GM18505 (cell line): Measurements from ENCODE around the gene AGO1.
"Not testable (repeated sequence)": the region's sequence is repeated elsewhere in the genome, so short reads cannot be mapped to it uniquely, and the experiment has no call there.

ENCODE experiments used
- ATAC-seq: cut with Tn5 transposase; IDR thresholded peaks from one replicate; pipeline ENCODE4 v1.9.1; 2021; ENCODE audit not compliant: unreplicated experiment
- POLR2A ChIP-seq: IDR thresholded peaks from 4 replicates; pipeline ENCODE4 v1.6.1; 2011; ENCODE audit warnings: borderline replicate concordance; ENCODE audit not compliant: insufficient read depth, insufficient read length; ENCODE audit errors: extremely low read depth

The AGO1 gene

GRCh38 chr1:35883635-35884101 lies 659 bp downstream of the AGO1 start:
- peak; percentile 11 for ATAC-seq
- TF ChIP-seq POLR2A, result no peak

- no peak for TF ChIP-seq POLR2A
- ATAC-seq, result no peak
These were observed 1.9 kb downstream of the AGO1 start for GRCh38 chr1:35884934-35885333.

GRCh38 chr1:35885961-35886558 lies 3.1 kb downstream of the AGO1 start:
- no peak for TF ChIP-seq POLR2A
- ATAC-seq, result no peak

- ATAC-seq, result no peak
- TF ChIP-seq POLR2A, result no peak
These were observed 3.8 kb downstream of the AGO1 start for GRCh38 chr1:35886577-35887431.

- no peak for TF ChIP-seq POLR2A
- ATAC-seq, result no peak
These were observed 4.5 kb downstream of the AGO1 start for GRCh38 chr1:35887508-35887907.

- ATAC-seq, result no peak
These were observed 5.2 kb downstream of the AGO1 start for GRCh38 chr1:35888255-35888654.

GRCh38 chr1:35888981-35889380 lies 6.0 kb downstream of the AGO1 start:
- not testable (repeated sequence) for ATAC-seq

More at GRCh38 chr1:35888255-35888654, 5.2 kb downstream of the AGO1 start:
- TF ChIP-seq POLR2A, result no peak

GRCh38 chr1:35893051-35893879 lies 10.3 kb downstream of the AGO1 start:
- no peak for ATAC-seq
- TF ChIP-seq POLR2A, result no peak

- TF ChIP-seq POLR2A, result no peak
- ATAC-seq, result no peak
These were observed 11.2 kb downstream of the AGO1 start for GRCh38 chr1:35894183-35894582.

GRCh38 chr1:35894656-35895055 lies 11.6 kb downstream of the AGO1 start:
- no peak for ATAC-seq
- TF ChIP-seq POLR2A, result no peak

GRCh38 chr1:35899941-35900340 lies 16.9 kb downstream of the AGO1 start:
- no peak for ATAC-seq
- no peak for TF ChIP-seq POLR2A

GRCh38 chr1:35901235-35901634 lies 18.2 kb downstream of the AGO1 start:
- no peak for ATAC-seq
- no peak for TF ChIP-seq POLR2A

GRCh38 chr1:35902671-35903070 lies 19.7 kb downstream of the AGO1 start:
- TF ChIP-seq POLR2A, result no peak
- ATAC-seq, result no peak

- no peak for ATAC-seq
- TF ChIP-seq POLR2A, result no peak
These were observed 31.7 kb downstream of the AGO1 start for GRCh38 chr1:35914717-35915116.

- no peak for ATAC-seq
- TF ChIP-seq POLR2A, result no peak
These were observed 32.7 kb downstream of the AGO1 start for GRCh38 chr1:35915693-35916092.
